GM19099 (cell line): Measurements from ENCODE around the gene MAFG.
A peak's percentile ranks its signal among the peaks of the same experiment; 100 is the strongest.

Experiments used
- POLR2A ChIP-seq: IDR thresholded peaks from 3 replicates; pipeline ENCODE4 v1.6.1; 2011; ENCODE audit warnings: low read depth; ENCODE audit not compliant: insufficient read length; ENCODE audit errors: extremely low read depth

The MAFG gene

DNA sequence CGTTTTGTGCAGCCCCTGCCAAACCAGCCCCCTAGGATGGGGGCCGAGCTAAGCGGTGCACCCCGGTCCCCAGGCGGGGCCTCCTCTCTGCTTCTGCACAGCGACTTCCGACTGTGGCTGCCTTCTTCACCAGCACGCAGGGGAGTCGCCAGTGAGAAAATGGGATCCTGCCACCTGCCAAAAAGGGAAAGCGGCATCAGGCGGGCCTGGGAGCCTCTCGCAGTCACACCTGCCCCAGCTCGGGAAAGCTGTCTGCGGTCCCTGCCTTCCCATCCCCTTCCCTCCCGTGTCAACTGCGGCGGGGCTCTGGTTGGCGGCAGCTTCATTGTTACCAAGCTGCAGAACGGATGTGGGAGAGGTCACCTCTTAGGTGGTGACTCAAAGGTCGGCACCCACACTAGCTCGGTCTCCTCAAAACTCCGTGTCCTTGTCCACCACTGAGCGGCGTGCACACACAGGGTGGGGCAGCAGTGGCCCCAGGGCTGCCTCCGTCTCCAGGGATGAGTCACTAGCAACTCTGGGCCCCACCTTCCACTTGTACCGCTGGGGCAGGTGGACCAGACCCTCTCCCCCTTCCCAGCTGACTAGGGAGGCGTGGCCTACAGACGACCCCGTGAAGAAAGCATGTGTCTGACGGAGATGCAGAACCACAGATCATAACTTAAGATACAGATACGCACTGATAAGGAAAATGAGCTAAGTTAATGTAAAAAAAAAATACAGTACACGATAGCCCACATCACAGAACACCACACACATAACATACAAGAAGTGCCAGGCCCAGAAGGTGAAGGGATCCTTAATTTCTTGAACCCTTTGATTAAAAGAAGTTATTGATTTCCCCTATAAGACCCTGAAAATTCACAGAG lies 14.9 kb downstream of the MAFG start:
- TF ChIP-seq POLR2A = no peak

DNA sequence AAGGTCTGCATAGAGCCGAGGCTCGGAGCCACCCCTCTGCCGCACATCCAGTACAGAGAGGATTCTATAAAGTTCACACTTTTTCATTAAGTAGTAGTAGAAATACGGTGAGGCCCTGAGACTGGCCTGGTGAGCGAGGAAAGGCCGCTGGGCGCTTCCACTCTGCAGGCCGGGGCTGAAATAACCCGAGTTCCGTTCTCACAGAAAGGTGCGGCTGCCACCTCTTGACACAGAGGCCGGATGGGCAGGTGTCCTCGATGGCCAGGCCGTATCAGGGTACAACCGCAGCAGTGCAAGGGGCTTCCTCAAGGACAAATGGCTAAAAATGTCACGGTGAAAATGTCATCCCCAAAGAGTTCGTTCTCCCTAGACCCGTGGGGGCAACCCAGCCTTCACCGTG lies 15.6 kb downstream of the MAFG start:
- TF ChIP-seq POLR2A = no peak

DNA sequence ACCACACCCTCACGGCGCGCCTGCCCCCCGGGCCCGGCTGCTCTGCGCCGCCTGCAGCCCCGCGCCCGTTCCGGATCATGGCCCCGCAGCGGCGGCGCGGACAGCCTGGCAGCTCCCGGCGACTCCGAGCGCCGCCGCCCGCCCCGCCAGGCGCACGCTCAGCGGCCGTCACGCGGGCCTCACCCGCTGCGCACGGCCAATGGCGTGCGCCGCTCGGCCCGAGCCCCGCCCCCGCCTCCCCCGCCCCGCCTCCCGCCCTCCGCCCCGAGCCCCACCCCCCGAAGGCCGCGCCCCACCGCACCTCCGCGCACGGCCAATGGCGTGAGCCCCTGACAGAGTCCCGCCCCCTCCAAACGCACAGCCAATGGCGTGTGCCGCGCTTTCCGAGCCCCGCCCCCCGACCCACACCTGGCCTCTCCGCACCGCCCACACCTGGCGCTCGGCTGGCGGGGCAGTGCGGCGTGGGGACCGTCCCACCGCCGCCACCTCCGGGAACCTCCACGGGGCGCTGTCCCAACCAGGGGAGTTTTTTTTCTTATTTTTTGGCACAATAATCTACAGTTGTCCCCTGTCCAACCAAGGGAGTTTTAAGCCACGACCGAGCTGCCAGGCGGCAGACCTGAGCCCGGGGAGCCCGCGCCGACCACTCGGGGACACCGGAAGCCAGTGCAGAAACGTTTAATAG lies 16.1 kb downstream of the MAFG start, which contains the start of gene PCYT2:
TSS of gene PCYT2 (minus strand) at position 123 of the 685 bp plus-strand sequence. CDS start at position 79, 44 bp downstream.
- TF ChIP-seq POLR2A = peak; percentile 54

DNA sequence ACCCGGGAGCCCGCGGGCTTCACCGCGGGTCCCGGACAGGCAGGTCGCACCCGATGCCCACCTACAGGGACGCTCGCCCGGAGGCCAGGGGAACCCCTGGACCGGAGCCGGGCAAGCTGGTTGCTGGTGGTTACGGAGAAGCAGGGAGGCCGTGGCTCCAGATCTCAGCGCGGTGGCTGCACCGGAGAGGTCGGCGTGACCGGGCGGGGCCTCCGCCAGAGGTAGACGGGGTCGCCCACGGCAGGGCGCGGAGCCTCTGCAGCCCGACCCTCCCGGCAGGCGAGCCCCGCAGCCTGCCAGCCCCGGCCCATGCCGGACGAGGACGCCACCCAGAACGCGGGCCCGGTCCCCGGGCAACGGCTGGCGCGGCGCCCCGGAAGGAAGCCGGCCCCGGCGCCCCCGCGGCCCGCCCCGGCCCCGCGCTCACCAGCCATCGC lies 16.7 kb downstream of the MAFG start:
- TF ChIP-seq POLR2A = no peak

GRCh38 chr17:81909966-81910839 lies 17.3 kb downstream of the MAFG start:
- TF ChIP-seq POLR2A = no peak

DNA sequence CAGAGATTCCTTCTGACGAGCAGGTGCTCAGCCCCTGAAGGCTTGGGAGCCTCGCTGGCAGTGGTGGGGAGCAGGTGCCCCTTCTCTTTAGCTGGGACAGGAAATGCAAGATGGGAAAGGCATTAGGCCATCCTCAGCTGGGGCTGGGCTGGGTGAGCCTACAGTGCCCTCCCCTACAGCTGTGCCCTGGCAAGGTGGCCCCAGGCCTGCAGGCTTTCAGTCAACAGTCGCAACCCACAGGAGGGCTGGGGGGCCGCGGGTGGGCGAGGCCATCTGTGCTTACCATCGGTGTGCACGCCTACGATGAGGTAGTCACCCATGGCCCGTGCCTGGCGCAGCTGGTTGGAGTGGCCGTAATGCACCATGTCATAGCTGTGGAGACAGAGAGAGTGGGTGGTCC lies 18.3 kb downstream of the MAFG start:
- TF ChIP-seq POLR2A = no peak

- no peak for TF ChIP-seq POLR2A
Measured at GRCh38 chr17:81908793-81909192, 18.7 kb downstream of the MAFG start.

DNA sequence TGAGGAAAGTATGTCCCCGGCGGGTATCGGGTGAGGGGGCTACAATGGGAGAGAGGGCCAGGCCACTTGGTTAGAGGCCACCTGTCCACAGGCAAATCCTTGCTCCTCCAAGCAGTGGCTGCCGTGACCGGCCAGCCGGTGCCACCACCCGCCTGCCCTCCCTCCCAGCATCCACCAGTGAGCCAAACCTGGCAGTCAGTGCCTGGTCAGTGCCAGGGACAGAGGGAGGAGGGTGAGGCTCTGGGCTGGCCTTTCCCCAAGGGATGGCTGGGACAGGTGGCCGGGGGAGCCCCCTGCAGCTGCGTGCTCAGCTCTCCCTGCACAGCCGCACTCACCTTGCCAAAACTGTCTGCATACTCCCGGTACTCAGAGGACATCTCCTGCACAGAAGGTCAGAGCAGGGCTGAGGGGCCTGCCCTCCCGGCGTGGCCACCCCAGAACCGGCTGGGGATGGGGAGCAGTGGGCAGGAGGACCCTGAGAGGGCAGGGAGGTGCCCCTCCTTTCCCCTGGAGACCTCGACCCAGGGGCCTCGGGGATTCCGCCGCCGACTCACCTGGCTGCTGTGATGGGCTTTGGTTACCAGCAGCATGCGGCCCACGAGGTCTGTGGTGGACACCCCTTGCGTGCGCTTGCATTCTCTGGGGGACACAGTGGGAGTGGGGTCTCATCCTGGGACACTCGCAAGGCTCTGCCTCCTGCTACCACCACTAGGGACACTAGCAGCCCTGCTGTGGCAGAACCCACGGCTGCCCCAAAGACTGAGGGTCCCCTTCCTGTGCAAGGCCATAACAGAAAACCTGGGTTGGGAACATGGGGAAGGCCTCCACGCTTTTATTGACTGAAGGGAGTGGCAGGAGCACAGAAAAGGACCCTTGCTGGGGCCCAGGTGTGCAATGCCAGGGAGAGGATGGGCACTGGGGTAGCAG lies 20.1 kb downstream of the MAFG start:
- TF ChIP-seq POLR2A = no peak

- no peak for TF ChIP-seq POLR2A
Measured at GRCh38 chr17:81906476-81907218, 20.9 kb downstream of the MAFG start.

DNA sequence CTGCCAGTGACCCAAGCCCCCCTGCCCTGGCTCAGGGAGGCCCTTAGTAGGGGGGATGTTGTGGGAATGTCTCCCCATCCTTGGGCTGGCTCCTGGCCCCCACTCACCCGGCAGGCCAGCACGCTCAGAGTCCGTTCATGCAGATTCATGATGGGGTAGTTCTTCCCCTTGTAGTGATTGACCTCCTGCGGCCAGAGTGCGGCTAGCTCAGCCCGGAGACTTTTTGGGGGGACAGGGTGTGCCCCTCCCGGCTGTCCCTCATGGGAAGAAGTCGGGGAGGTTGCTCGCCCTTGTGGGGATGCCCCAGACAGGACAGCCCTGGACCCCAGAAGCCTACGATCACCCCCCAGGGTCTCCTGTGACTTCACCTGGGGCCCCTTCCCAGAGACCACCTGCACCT lies 21.5 kb downstream of the MAFG start:
- TF ChIP-seq POLR2A = no peak

GRCh38 chr17:81905424-81905875 lies 22.1 kb downstream of the MAFG start:
- TF ChIP-seq POLR2A = no peak

DNA sequence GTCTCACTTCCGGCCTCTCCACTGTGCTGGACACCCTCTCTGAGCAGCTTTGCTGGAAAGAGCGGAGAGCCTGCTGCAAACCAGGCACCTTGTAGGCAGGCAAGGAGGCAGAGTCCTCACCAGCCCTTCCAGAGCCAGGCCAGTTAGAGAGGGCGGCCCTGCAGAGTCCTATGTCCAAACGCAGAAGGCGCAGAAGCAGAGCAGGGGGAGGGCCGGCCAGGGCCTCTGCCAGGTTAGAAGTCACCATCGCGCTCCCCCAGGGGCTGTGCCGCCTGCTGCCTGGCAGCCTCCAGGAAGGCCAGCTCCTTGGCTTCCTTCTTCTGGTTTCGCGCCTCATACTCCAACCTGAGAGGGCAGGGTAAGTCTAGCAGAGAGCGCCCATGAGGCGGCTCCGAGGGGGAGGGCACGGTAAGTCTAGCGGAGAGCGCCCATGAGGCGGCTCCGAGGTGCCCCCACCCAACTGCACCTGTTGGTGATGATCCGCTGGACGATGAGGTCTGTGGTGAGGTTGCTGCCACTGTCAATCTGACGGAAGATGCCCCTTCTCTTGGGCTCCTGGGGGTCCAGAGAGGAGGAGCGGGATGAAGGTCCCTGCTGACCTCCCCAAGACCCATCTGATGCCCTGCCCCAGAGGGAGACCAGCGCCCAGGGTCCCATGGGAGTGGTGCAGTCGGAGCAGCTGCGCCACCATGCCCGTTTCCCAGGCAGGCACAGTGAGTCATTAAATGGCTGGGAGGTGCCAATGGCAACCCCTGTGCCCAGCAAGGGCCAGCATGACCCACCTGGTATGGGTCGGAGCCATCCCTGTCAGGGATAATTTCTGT lies 22.7 kb downstream of the MAFG start:
- no peak for TF ChIP-seq POLR2A
